ENCODE results near the gene CENPL.

CENPL gene

GRCh38 chr1:173758110-173758509, 66.6 kb downstream of the CENPL start:
- DNase-seq (ENCODE audit: low read depth), result no peak

- DNase-seq (ENCODE audit: low read depth), result no peak
Measured at GRCh38 chr1:173757666-173758065, 67.0 kb downstream of the CENPL start.

GRCh38 chr1:173753830-173754229, 70.9 kb downstream of the CENPL start:
- DNase-seq (ENCODE audit: low read depth), result no peak
